OCI-LY7 (cell line): Measurements from ENCODE around the gene LMO3. TPM values are rescaled to one million over a fixed set of nuclear protein-coding genes. Genes with fewer than 3 reads are reported as not detected.
"Not testable (repeated sequence)": the region's sequence is repeated elsewhere in the genome, so short reads cannot be mapped to it uniquely, and the experiment has no call there.

Experiments
- BruUV-seq: library from RNA; stranded (reverse); fragments of 400-500 nt; replicated peaks from 2 replicates; lab custom pipeline; 2021; lab: Mats Ljungman, UMichigan
- CTCF ChIA-PET: fragments of 300-600 bp; sonication (Branson Sonifier 250); formaldehyde crosslinking; loops from one replicate; lab custom pipeline; 2022; ENCODE audit warnings: antibody characterized with exemption; ENCODE audit not compliant: unreplicated experiment; lab: Charles Lee
- POLR2A ChIA-PET: fragments of 300-600 bp; sonication (Branson Sonifier 250); formaldehyde crosslinking; loops from one replicate; lab custom pipeline; 2022; ENCODE audit warnings: antibody characterized with exemption; lab: Charles Lee
- DNase-seq: peaks from one replicate; pipeline ENCODE4 v3.0.0-alpha.2; 2015; ENCODE audit warnings: low spot score
- H2AFZ ChIP-seq: fragments of 200-600 bp; sonication (generic), shearing (Covaris generic); 2 replicates; pipeline ENCODE4 v1.6.1; 2014; ENCODE audit warnings: mild to moderate bottlenecking, antibody characterized with exemption, low read length, moderate library complexity
- H3K27ac ChIP-seq: fragments of 200-600 bp; sonication (generic); 2 replicates; pipeline ENCODE4 v1.5.1; 2014; ENCODE audit warnings: mixed run types, low read depth, mild to moderate bottlenecking, moderate library complexity, low read length, inconsistent platforms; ENCODE audit not compliant: poor library complexity, severe bottlenecking
- H3K36me3 ChIP-seq: fragments of 200-600 bp; sonication (generic); 2 replicates; pipeline ENCODE4 v1.6.1; 2014; ENCODE audit warnings: mild to moderate bottlenecking, antibody characterized with exemption, low read length, moderate library complexity, mixed read lengths; ENCODE audit not compliant: insufficient read depth
- H3K4me1 ChIP-seq: fragments of 200-600 bp; sonication (generic); 2 replicates; pipeline ENCODE4 v1.5.1; 2014; ENCODE audit warnings: mild to moderate bottlenecking, low read length; ENCODE audit not compliant: insufficient read depth, poor library complexity, severe bottlenecking
- H3K4me2 ChIP-seq: fragments of 200-600 bp; sonication (generic); 2 replicates; pipeline ENCODE4 v1.6.1; 2014; ENCODE audit warnings: mild to moderate bottlenecking, low read length
- H3K4me3 ChIP-seq: fragments of 200-600 bp; sonication (generic); 2 replicates; pipeline ENCODE4 v1.5.1; 2014; ENCODE audit warnings: mild to moderate bottlenecking, low read depth, low read length; ENCODE audit not compliant: poor library complexity, severe bottlenecking
- H3K79me2 ChIP-seq: fragments of 200-600 bp; sonication (generic); 2 replicates; pipeline ENCODE4 v1.6.1; 2016; ENCODE audit warnings: low read depth, mild to moderate bottlenecking, low read length, moderate library complexity, mixed read lengths; ENCODE audit not compliant: insufficient read depth
- H3K9me2 ChIP-seq: fragments of 200-600 bp; sonication (generic); 2 replicates; pipeline ENCODE4 v1.6.1; 2016; ENCODE audit warnings: mild to moderate bottlenecking, low read length, mixed read lengths; ENCODE audit not compliant: insufficient read depth
- H3K9me3 ChIP-seq: fragments of 200-600 bp; sonication (generic); 2 replicates; pipeline ENCODE4 v1.6.1; 2014; ENCODE audit warnings: mild to moderate bottlenecking, mixed run types, low read length, mixed read lengths
- H4K20me1 ChIP-seq: fragments of 200-600 bp; sonication (generic); 2 replicates; pipeline ENCODE4 v1.6.1; 2014; ENCODE audit warnings: mild to moderate bottlenecking, antibody characterized with exemption, low read length, moderate library complexity, mixed read lengths; ENCODE audit not compliant: insufficient read depth
- EZH2phosphoT487 ChIP-seq: fragments of 200-600 bp; sonication (generic); IDR thresholded peaks from 2 replicates; pipeline ENCODE4 v1.6.1; 2018; ENCODE audit warnings: low read depth, borderline replicate concordance, mild to moderate bottlenecking, mixed run types, antibody characterized with exemption, low read length, moderate library complexity, mixed read lengths
- intact Hi-C: fragments of 100-400 bp; cut with micrococcal nuclease; formaldehyde crosslinking; loops from one replicate; pipeline ENCODE4 v1.10.0; 2022; ENCODE audit not compliant: unreplicated experiment
- total RNA-seq, 2 experiments: library from RNA; depleted of rRNA in 1 of 2; stranded (reverse); fragments of >200 nt in 1 of 2; shearing (Covaris generic) in 1 of 2; gene quantifications; 2 replicates each; pipeline ENCODE4 v1.2.3, GENCODE V29; 2014 to 2022
- TF ChIP-seq, protein P1 (sequence below): fragments of 200-600 bp; sonication (generic); conservative IDR thresholded peaks from 2 replicates; pipeline ENCODE4 v1.5.1; 2014; ENCODE audit warnings: mild to moderate bottlenecking, antibody characterized with exemption, low read length, moderate library complexity, mixed read lengths

The LMO3 gene
- total RNA-seq, 2 experiments from 2014 or later = 10.6 to 13.1 TPM

DNA sequence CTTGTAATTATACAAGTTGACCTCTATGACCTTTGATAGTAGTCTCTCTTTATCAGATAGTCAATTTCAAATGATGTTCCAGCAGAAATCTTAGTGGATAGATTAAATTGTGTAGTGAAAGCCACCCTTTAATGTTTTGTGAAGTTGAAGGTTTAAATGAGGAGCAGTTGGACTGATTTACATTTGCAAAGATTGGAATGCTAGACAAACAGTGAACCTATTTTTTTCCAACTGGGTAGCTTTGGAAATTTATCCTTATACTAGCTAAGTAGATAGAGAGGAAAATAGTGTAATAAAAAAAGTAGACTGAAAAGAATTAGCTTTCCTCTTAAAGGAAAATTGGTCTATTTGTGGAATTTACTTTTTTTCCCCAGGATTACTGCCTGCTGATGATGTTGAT, 53.7 kb downstream of the LMO3 start:
- Histone ChIP-seq H3K4me2 (no peak overlapping the region), H2AFZ (no peak overlapping the region), H3K9me3 (no peaks in the 10 kb centered on the region), H3K36me3 (no peaks in the 10 kb centered on the region), H4K20me1 (no peaks in the 10 kb centered on the region), H3K4me3 (no peak overlapping the region), H3K79me2 (no peaks in the 10 kb centered on the region), H3K4me1 (no peaks in the 10 kb centered on the region), H3K9me2 (no peaks in the 10 kb centered on the region), H3K27ac (no peak overlapping the region)
- DNase-seq = no peak
- no peak for TF ChIP-seq EZH2phosphoT487
- TF ChIP-seq, protein P1, sequence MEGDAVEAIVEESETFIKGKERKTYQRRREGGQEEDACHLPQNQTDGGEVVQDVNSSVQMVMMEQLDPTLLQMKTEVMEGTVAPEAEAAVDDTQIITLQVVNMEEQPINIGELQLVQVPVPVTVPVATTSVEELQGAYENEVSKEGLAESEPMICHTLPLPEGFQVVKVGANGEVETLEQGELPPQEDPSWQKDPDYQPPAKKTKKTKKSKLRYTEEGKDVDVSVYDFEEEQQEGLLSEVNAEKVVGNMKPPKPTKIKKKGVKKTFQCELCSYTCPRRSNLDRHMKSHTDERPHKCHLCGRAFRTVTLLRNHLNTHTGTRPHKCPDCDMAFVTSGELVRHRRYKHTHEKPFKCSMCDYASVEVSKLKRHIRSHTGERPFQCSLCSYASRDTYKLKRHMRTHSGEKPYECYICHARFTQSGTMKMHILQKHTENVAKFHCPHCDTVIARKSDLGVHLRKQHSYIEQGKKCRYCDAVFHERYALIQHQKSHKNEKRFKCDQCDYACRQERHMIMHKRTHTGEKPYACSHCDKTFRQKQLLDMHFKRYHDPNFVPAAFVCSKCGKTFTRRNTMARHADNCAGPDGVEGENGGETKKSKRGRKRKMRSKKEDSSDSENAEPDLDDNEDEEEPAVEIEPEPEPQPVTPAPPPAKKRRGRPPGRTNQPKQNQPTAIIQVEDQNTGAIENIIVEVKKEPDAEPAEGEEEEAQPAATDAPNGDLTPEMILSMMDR = no peak
- intact Hi-C loops = no loop called here
- CTCF ChIA-PET = no interaction called here
- POLR2A ChIA-PET = interaction anchor here (1.1 kb wide), 1 partner anchor 20 kb away, joined by 3 read pairs; no protein-coding TSS in a partner anchor
- BruUV-seq = no TSS peak

DNA sequence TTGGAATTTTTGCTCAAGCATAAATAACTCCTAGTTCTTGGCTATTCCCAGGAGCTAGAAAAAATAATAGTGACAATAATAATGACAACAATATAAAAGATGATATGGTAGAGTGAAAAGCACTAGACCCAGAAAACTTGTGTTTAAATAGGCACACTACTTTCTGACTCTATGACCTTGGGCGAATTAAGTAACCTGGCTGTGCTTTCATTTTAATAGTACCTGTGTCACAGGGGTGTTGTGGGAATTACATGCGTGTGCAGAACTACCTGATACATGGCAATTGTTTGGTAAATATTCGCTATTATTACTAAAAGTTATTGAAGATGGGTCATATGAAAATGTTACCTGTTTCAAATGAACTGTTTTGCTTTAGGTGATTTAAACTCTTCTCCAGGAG, 60.1 kb downstream of the LMO3 start:
- Histone ChIP-seq H3K4me1 (no peaks in the 10 kb centered on the region), H3K4me2 (no peak overlapping the region), H3K27ac (no peak overlapping the region), H2AFZ (no peak overlapping the region), H3K4me3 (no peak overlapping the region), H3K9me2 (no peaks in the 10 kb centered on the region; the same call in 1 of the 2 replicates), H3K79me2 (no peaks in the 10 kb centered on the region), H3K9me3 (no peaks in the 10 kb centered on the region), H3K36me3 (no peaks in the 10 kb centered on the region), H4K20me1 (0 out of 2 replicates have a peak, but pooled peaks cover 5% of the 10 kb centered on the region)
- DNase-seq = no peak
- TF ChIP-seq, protein P1 = no peak
- no peak for TF ChIP-seq EZH2phosphoT487
- ChIA-PET CTCF (no interaction called here), POLR2A (interaction anchor here (1.2 kb wide), 1 partner anchor 142 kb away, joined by 3 read pairs; no protein-coding TSS in a partner anchor)
- no TSS peak for BruUV-seq
- intact Hi-C loops = no loop called here

DNA sequence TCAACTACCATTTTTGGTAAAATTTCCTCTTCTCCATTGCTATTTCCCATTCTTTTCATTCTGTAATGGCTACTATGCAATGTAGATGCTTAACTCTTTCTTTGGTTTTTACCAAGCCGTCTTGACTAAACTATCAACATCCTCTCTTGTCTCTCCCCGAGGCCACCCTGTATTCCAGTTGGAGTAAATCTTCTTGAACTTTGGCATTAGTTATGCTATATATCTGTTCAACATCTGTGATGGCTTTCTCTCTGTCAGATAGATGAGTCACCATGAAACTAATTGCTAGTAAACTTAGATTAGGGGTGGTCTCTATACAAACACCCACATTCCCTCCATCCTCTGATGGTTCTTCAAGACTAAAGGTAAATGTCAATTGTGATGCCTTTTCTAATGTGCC, 63.4 kb downstream of the LMO3 start:
- Histone ChIP-seq H3K27ac (no peak overlapping the region), H4K20me1 (0 out of 2 replicates have a peak, but pooled peaks cover 5% of the 10 kb centered on the region), H3K4me3 (no peak overlapping the region), H3K9me2 (no peaks in the 10 kb centered on the region; the same call in 1 of the 2 replicates), H3K36me3 (no peaks in the 10 kb centered on the region), H3K4me1 (no peaks in the 10 kb centered on the region), H2AFZ (no peak overlapping the region), H3K79me2 (no peaks in the 10 kb centered on the region), H3K4me2 (no peak overlapping the region), H3K9me3 (no peaks in the 10 kb centered on the region)
- no TSS peak for BruUV-seq
- intact Hi-C loops = no loop called here
- no peak for TF ChIP-seq EZH2phosphoT487
- TF ChIP-seq, protein P1 = no peak
- POLR2A ChIA-PET = no interaction called here
- DNase-seq = no peak
- CTCF ChIA-PET = no interaction called here

DNA sequence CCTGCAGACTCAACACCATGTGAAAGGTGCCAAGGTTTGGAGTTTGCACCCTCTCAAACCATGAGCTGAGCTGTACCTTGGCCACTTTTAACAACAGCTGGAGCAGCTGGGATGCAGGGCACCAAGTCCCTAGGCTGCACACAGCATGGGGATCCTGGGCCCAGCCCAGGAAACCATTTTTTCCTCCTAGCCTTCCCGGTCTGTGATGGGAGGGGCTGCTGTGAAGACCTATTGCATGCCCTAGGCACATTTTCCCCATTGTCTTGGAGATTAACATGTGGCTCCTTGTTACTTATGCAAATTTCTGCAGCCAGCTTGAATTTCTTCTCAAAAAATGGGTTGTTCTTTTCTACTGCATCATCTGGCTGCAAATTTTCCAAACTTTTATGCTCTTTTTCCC, 68.3 kb downstream of the LMO3 start:
- H3K9me3 ChIP-seq, DNase-seq, BruUV-seq, H3K4me2 ChIP-seq, H3K27ac ChIP-seq, H3K4me3 ChIP-seq, POLR2A ChIA-PET, H3K9me2 ChIP-seq, H2AFZ ChIP-seq, CTCF ChIA-PET, H3K4me1 ChIP-seq, H3K36me3 ChIP-seq, H3K79me2 ChIP-seq, H4K20me1 ChIP-seq, intact Hi-C loops: not testable (repeated sequence)
